ENCODE results near the gene KRT39.
"Not testable (repeated sequence)": the region's sequence is repeated elsewhere in the genome, so short reads cannot be mapped to it uniquely, and the experiment has no call there.

KRT39 gene

DNA sequence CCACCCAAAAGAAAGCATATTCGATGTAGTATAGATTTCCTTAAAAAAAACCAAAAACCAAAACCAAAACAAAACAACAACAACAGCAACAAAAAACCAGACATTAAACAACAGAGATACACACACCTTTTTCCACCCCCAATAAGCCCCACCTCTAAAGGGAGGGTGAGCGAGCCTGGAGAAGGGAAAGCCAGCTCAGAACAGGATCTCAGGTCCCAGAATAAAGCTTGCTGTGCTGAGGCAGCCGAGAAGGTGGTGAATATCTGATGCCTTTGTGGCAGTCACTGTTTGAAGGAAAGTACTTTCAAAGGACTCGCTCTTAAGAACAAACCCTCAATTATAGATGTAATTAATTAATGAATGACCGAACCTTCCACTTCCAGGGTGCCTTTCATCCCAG, 29.8 kb downstream of the KRT39 start:
- no peak for DNase-seq

DNA sequence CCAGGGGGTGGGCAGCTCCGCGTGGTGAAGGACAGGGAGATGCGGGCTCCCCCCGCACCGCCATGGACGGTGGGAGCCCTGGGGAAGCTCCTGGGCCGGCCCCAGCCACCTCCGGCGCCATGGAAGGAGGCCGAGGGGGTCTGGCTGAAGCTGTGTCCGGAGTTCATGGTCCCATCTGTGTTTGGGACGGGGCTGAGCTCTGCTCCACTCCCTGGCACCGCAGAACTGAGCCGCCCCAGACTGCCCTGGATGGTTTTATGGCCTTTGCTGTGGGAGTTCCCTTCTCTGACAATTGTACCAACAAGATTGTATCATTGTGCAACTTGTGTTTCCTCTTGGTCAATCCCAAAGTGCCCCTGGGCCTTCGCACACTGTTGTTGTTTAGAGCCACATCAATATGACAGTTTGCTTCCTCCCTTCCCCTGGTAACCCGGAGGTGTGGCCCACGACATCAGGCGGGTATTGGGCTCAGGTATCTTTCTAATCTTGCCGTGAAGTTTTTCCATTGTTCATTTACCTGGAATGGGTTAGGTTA, 30.2 kb downstream of the KRT39 start:
- no peak for DNase-seq

DNA sequence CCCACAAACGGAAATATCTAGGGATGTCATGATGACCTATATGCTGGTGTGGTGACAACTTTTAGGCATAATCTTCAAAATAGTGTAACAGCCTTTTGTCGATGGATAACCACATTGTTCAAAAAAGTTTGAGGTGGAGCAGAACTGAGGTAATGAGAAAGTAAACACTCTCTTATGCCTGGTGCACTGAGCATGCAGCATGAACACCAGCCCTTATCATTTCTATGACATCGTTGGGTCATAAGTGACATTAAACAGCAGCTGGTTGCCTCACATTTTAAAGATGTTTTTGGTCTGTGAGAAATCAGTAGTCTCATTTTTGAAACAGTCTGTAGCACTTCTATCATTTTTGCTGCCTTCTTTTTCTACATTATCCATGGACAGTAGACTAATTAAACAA, 31.1 kb downstream of the KRT39 start:
- DNase-seq: no peak

- DNase-seq: no peak
Measured at GRCh38 chr17:40932608-40933007, 34.1 kb downstream of the KRT39 start.

DNA sequence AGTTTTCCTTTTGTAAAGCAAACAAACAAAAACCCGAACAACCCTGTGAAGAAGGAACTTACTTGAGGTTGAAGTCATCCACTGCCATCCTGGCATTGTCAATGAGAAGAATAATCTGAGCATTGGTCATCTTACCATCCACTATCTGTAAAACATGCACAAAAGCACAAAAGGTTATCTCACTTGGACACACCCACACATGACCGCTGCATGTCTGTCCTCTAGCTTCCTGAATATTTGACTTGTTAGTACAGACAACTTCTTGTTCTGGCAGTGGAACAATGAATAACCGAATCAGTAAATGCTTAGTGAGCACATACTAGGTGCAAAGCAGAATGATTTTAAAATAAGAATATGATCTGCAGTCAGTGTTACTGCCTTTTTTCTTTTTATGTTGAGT, 35.4 kb downstream of the KRT39 start:
- DNase-seq: no peak

- DNase-seq: no peak
Measured at GRCh38 chr17:40926341-40926740, 40.4 kb downstream of the KRT39 start.

- DNase-seq: no peak
Measured at GRCh38 chr17:40922239-40922638, 44.5 kb downstream of the KRT39 start.

- no peak for DNase-seq
Measured at GRCh38 chr17:40921026-40921425, 45.7 kb downstream of the KRT39 start.

GRCh38 chr17:40917116-40917515, 49.6 kb downstream of the KRT39 start:
- DNase-seq: not testable (repeated sequence)

DNA sequence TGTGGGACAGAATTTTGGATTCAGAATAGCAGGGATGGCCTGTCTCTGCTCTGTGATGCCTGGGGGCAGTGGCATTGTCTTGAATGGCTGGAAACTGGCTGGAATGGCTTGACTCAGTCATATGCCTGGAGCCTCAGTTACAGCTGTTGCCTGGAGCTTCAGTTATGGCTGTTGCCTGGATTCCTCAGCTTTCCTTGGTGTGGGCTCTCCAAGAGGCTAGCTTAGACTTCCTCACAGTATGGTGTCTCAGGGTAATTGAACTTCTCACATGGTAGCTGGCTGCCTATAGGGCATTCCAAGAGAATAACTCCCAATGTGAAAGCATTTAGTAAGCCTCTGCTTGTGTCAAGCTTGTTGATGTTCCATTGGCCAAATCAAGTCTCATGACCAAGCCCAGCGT, 50.4 kb downstream of the KRT39 start:
- DNase-seq: no peak

- DNase-seq: no peak
Measured at GRCh38 chr17:40915721-40916256, 51.0 kb downstream of the KRT39 start.

GRCh38 chr17:40915199-40915661, 51.5 kb downstream of the KRT39 start:
- DNase-seq: no peak

- DNase-seq: no peak
Measured at GRCh38 chr17:40914075-40914855, 52.5 kb downstream of the KRT39 start.

- DNase-seq: no peak
Measured at GRCh38 chr17:40912486-40913210, 54.1 kb downstream of the KRT39 start.

DNA sequence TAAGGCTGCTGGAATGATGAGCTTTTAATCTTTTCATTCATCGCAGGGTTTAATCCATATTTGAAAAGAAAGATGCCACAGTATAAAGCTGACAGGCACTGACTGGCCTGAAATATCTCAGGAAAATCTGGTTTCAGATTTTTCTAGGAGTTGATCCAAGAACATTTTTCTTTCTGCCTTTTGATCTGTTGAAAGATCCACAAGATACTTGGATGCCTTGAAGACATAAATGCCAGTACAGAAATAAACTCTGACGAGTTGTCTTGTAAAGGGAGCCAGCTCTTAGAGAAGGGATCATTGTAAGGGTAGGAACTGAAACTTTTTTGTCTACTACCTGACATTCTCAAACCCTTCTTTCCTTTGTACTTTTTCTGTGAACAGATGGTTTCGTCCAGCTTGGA, 56.3 kb downstream of the KRT39 start:
- no peak for DNase-seq

DNA sequence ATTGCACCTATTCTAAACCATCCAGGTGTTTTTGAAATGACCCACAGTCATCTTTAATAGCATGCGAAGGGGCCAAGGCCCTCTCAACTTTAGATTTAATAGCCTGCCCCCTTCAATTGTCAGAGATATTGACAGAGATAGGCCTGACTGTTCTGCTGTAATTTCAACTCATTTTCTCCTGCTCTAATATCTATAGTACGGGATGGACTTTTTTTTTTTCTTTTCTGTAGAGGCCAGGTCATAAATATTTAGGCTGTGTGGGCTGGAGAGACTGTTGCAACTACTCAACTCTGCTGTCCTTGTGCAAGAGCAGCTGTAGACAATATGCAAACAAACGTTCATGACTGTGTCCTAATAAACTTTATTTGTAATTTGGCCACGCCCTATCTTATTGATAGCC, 57.0 kb downstream of the KRT39 start:
- DNase-seq: no peak

- DNase-seq: peak; percentile 63
Measured at GRCh38 chr17:40909351-40909750, 57.4 kb downstream of the KRT39 start.
